Bronchial epithelial cell (primary cell): ENCODE results near the gene KRT8. TPM values are rescaled to one million over a fixed set of nuclear protein-coding genes. Genes with fewer than 3 reads are reported as not detected.
A peak's percentile ranks its signal among the peaks of the same experiment; 100 is the strongest.
"Not testable (repeated sequence)": the region's sequence is repeated elsewhere in the genome, so short reads cannot be mapped to it uniquely, and the experiment has no call there.

Source experiments
- DNase-seq: peaks from one replicate; pipeline ENCODE4 v3.0.0-alpha.2; 2010; ENCODE audit warnings: low read depth
- FAIRE-seq: peaks from 2 replicates; lab custom pipeline; 2011; peaks lifted over from hg19 to GRCh38; lab: Jason Lieb, UNC
- H3K27me3 ChIP-seq: 2 replicates; pipeline ENCODE4 v1.5.1; 2011; ENCODE audit warnings: low read length; ENCODE audit not compliant: control insufficient read depth, insufficient read depth
- H3K36me3 ChIP-seq: 2 replicates; pipeline ENCODE4 v1.5.1; 2011; ENCODE audit warnings: low read length; ENCODE audit not compliant: control insufficient read depth, insufficient read depth
- H3K4me3 ChIP-seq: 2 replicates; pipeline ENCODE4 v1.5.1; 2011; ENCODE audit warnings: mild to moderate bottlenecking, low read depth, low read length, control low read depth
- CTCF ChIP-seq: IDR thresholded peaks from 2 replicates; pipeline ENCODE4 v1.5.1; 2011; ENCODE audit warnings: mild to moderate bottlenecking, moderate library complexity, low read length, control low read depth, inconsistent platforms; ENCODE audit not compliant: insufficient read depth, severe bottlenecking
- total RNA-seq: library from RNA; depleted of rRNA; stranded (reverse); fragments of >200 nt; gene quantifications from 2 replicates; pipeline ENCODE4 v1.2.1, GENCODE V29; 2014

KRT8 gene
- 146 and 309 TPM in 2 replicates for total RNA-seq

GRCh38 chr12:52904509-52905300 lies at the start of gene KRT8:
Gene KRT8 (minus strand): TSS chr12:52905076. CDS start chr12:52904981, 95 bp downstream.
- Histone ChIP-seq H3K36me3 (peaks cover 18% of the 10 kb centered on the region), H3K4me3 (peak within 1 kb of the TSS; percentile 59)
- not testable (repeated sequence) for FAIRE-seq, H3K27me3 ChIP-seq
- peak; percentile 70 for DNase-seq
- peak; percentile 73 for TF ChIP-seq CTCF

DNA sequence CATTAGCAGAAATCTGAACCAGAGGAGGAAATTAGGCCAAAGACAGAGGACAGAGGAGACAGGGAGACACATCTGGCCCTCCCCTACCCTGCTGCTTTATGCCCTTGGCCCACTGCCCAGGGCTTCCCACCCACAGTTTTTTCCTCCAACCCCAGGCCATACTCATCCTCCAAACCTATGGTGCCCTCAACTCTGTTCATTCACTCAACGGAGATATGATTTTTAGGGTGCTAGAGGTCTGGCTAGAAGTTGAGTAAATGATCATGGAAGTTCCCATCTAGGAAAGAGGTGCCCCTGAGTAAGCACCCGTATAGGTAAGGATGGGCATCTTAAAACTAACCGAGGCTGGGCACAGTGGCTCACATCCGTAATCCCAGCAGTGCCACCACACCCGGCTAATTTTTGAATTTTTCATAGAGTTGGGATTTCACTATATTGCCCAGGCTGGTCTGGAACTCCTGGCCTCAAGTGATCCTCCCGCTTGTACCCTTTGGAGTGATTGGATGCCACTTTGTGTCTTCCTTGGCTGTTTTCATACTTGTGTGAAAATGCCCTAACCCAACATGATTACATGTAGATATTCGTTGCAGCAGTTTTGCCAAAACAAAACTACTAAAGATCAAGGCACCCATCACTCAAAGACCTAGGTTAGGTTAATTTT lies 48.4 kb upstream of the KRT8 start:
- no peaks in the 10 kb centered on the region for H3K27me3 ChIP-seq
- no peak for FAIRE-seq
- H3K36me3 ChIP-seq = peaks cover 18% of the 10 kb centered on the region
- no peak for TF ChIP-seq CTCF
- no peak overlapping the region for H3K4me3 ChIP-seq
- DNase-seq = no peak

DNA sequence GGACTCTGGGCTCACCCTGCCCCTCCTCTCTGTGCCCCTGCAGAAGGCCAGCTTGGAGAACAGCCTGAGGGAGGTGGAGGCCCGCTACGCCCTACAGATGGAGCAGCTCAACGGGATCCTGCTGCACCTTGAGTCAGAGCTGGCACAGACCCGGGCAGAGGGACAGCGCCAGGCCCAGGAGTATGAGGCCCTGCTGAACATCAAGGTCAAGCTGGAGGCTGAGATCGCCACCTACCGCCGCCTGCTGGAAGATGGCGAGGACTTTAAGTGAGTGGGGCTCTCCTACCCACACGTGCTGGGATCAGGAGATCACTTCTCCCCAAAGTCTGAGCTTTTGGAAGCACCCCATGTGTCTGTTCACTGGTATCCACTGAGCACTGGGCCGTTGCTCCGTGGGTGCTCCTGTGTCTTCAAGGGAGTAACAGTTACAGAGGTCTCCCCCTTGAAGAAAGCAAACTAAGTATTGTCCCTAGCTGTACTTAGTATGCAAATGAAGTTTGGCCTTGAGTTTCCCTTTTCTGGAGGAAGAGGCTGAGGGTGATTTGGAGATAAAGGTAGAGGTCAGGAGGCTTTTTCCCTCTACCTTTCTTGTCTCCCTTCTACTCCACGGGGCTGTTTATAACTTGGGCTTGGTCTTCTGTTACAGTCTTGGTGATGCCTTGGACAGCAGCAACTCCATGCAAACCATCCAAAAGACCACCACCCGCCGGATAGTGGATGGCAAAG lies 47.4 kb upstream of the KRT8 start:
- peak; percentile 44 for TF ChIP-seq CTCF
- peak; percentile 28 for DNase-seq
- H3K4me3 ChIP-seq = no peak overlapping the region
- H3K27me3 ChIP-seq = no peaks in the 10 kb centered on the region
- H3K36me3 ChIP-seq = peaks cover 18% of the 10 kb centered on the region
- FAIRE-seq = no peak

DNA sequence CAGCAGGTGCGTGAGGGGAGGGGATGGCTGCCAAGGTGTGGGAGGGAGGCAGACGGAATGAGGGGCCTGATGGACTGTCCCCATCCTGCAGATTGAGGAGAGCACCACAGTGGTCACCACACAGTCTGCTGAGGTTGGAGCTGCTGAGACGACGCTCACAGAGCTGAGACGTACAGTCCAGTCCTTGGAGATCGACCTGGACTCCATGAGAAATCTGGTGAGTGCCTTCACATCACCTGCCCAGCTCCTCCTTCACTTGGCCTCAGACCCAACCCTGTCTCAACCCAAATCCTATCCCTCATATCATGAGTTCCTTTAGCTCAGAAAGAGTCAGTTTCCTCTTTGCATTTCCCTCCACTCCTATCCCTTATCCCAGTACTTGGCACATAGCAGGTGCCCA lies 46.8 kb upstream of the KRT8 start:
- Histone ChIP-seq H3K4me3 (no peak overlapping the region), H3K27me3 (no peaks in the 10 kb centered on the region), H3K36me3 (peaks cover 18% of the 10 kb centered on the region)
- no peak for FAIRE-seq
- TF ChIP-seq CTCF = no peak
- DNase-seq = no peak

- no peak overlapping the region for H3K4me3 ChIP-seq
- no peaks in the 10 kb centered on the region for H3K27me3 ChIP-seq
- TF ChIP-seq CTCF = no peak
- H3K36me3 ChIP-seq = peaks cover 18% of the 10 kb centered on the region
- DNase-seq (no peak), FAIRE-seq (no peak)
Measured at GRCh38 chr12:52951126-52951525, 46.2 kb upstream of the KRT8 start.
